HTR-8/SVneo (cell line): ENCODE results near the gene CPNE1.

Experiments
- DNase-seq: peaks from one replicate; pipeline ENCODE4 v3.0.0; 2011; ENCODE audit warnings: low spot score, mixed read lengths; ENCODE audit not compliant: insufficient read length
- FAIRE-seq: peaks from 2 replicates; lab custom pipeline; 2011; peaks lifted over from hg19 to GRCh38; lab: Jason Lieb, UNC

CPNE1 gene

GRCh38 chr20:35657271-35657670 lies 7.4 kb downstream of the CPNE1 start:
- FAIRE-seq (no peak), DNase-seq (no peak)

GRCh38 chr20:35654415-35654814 lies 10.3 kb downstream of the CPNE1 start:
- no peak for FAIRE-seq
- no peak for DNase-seq

GRCh38 chr20:35653893-35654292 lies 10.8 kb downstream of the CPNE1 start:
- DNase-seq (no peak), FAIRE-seq (no peak)

DNA sequence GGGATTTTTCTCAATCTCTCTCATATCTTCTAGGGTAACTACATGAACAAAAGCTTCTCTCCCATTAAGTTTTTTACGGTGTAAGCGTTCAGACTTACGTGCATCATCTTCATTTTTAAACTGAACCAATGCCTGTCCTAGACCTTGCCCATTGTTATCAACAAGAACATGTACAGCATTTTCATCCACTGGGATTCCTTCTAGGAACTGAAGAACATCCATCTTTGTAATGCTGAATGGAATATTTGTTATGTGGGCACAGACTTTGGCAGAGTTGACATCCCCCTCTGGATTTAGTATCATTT lies 11.3 kb downstream of the CPNE1 start:
- FAIRE-seq = no peak
- no peak for DNase-seq

GRCh38 chr20:35652641-35653429 lies 11.9 kb downstream of the CPNE1 start:
- DNase-seq = no peak
- FAIRE-seq = no peak

DNA sequence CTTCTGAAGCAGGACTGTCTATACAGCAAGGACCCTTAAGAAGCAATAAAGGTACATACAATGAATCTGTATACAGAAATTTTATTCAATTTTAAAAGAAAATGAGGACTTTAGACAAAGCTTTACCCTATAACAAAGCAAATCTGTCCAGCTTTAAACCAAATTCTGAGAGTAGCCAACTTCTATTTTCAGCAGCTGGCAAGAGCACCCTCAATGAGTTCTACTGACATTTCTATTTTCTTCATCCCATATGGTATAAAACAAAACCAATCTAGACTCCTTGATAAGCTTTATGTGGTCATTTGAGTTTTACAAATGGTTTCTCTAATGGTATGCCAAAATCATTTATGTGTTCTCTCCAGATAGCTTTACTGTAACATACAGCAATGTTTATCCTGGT lies 12.7 kb downstream of the CPNE1 start:
- DNase-seq (no peak), FAIRE-seq (no peak)

DNA sequence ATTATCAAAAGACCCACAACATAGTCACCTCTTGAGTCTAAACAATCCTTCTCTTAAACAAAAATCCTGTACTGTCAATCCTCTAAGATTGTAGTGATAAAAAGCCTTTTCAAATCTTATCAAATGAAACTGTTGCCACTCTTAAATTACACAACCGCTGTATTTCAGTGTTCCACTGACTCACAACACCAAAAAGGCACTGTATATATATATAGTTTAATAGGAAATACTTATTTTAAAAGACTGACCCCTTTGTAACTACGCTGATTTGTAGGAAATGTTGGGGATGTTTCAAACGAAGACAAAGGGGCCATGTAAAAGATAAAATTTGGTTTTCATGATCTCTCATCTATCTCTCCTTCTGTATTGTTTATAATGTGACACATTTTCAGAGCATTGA lies 14.1 kb downstream of the CPNE1 start:
- no peak for FAIRE-seq
- no peak for DNase-seq

GRCh38 chr20:35648836-35649235 lies 15.9 kb downstream of the CPNE1 start:
- FAIRE-seq = no peak
- no peak for DNase-seq

GRCh38 chr20:35644806-35645205 lies 19.9 kb downstream of the CPNE1 start:
- no peak for FAIRE-seq
- no peak for DNase-seq

- DNase-seq (no peak), FAIRE-seq (no peak)
Measured at GRCh38 chr20:35643045-35643444, 21.7 kb downstream of the CPNE1 start.

DNA sequence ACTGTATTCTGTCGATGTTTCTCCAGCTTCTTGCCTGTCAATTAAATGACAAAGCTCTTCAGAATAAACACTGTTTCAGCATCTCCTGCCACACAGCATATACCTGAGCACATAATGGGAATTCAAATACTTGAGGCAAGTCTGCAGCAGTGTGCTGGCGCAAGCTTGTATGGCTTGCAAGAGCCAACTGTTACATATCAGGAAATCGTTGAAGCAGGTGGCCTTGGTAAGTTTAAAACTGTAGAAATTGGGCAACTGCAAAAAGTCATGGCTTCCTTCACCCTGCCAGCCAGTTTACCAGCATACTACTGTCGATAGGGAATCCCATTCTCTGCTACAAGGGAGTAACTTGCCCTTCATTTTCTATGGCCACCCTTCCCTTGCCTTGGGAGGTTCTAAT lies 23.0 kb downstream of the CPNE1 start:
- DNase-seq (no peak), FAIRE-seq (no peak)

GRCh38 chr20:35640724-35641123 lies 24.0 kb downstream of the CPNE1 start:
- no peak for FAIRE-seq

GRCh38 chr20:35638751-35639150 lies 25.9 kb downstream of the CPNE1 start:
- FAIRE-seq (no peak), DNase-seq (no peak)

More at GRCh38 chr20:35640724-35641123, 24.0 kb downstream of the CPNE1 start:
- no peak for DNase-seq

GRCh38 chr20:35637276-35637675 lies 27.4 kb downstream of the CPNE1 start:
- FAIRE-seq (no peak), DNase-seq (no peak)

DNA sequence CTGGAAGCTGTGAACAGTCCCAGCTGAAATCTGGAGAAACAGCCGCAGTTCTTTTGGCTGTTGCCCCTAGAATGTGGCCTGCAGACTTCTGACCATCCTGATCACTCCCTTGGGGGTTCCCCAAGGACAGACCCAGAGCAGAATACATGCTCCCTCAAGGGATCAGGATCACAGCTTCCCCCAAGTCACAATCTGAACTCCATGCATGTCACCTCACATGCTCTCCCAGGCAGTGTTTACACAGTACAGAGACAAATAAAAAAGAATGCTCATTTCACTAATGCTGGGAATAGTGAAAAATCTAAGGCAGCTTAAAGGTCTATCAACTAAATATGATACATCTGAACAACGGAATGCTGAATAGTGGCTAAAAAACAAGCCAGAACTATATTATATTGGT lies 28.6 kb downstream of the CPNE1 start:
- DNase-seq = no peak
- FAIRE-seq = no peak

GRCh38 chr20:35635652-35636051 lies 29.0 kb downstream of the CPNE1 start:
- no peak for FAIRE-seq
- DNase-seq = no peak

GRCh38 chr20:35632539-35633115 lies 32.1 kb downstream of the CPNE1 start:
- FAIRE-seq (no peak), DNase-seq (no peak)

DNA sequence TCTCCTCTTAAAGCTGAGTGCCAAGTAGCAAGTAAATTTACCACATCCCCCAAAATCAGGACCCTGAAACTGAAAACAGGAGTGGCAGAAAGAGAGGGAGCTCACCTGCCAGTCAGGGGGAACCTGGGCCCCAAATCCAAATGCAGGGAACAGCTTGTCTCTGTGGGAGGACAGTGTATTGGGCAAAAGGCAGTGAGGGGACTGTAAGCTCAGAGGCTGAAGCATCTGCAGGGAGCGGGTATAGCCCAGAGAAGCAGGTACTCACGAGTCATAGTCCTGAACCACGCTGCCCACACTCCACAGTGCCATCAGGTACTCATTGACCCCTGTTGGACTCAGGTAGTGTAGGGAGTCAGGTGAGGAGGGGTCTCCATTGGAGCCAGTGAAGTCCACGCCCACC lies 34.1 kb downstream of the CPNE1 start:
- no peak for DNase-seq
- no peak for FAIRE-seq

- no peak for FAIRE-seq
- DNase-seq = no peak
Measured at GRCh38 chr20:35629427-35630145, 35.1 kb downstream of the CPNE1 start.

DNA sequence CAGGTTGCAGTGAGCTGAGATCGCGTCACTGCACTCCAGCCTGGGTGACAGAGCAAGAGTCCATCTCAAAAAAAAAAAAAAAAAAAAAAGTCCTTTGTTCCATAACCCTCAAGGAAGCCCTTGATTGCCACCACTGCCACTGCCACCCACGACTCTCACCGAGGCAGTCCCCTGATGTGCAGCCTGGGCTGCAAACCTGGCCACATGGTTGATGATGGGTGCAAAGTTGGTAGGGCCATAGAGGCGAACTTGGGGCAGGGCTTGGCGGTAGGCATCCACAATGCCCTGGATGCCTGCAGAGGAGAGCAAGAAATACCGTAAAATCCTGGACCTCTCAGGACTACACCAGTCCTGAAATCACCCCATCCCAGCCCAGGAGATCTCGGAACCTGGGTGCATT lies 37.6 kb downstream of the CPNE1 start:
- no peak for FAIRE-seq
- DNase-seq = no peak

DNA sequence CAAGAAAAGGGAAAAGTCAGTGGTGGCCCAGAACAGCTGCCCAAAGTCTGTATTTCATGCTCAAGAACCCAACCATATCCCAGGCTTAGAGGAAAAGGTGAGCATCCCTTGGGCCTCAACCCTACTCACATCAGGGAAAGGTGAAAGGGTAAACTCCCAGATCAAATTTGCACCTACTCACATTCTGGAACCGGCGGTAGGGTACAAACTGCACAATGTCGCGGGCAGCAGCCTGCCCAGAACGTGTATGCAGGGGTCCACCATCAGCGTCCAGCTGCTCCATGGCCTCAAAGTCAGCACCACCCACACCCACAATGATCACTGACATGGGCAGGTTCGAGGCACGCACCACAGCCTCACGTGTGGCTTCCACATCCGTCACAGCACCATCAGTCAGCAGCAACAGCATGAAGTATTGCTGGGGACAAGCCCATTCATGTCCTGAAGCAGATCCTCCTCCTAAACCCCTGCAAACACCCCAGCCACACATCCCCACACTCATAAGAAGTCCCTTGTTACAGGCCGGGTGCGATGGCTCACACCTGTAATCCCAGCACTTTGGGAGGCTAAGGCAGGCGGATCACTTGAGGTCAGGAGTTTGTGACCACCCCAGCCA lies 38.2 kb downstream of the CPNE1 start:
- FAIRE-seq = no peak
- DNase-seq = no peak
